ENCODE data around the gene PRSS57.
"Not testable (repeated sequence)": the region's sequence is repeated elsewhere in the genome, so short reads cannot be mapped to it uniquely, and the experiment has no call there.

Gene PRSS57

GRCh38 chr19:722553-723101 is 27.4 kb upstream of the PRSS57 start:
- no peak for FAIRE-seq

- no peak for FAIRE-seq
Observed at GRCh38 chr19:720345-721160, 25.3 kb upstream of the PRSS57 start.

GRCh38 chr19:719636-720344 is 24.5 kb upstream of the PRSS57 start:
- FAIRE-seq, result no peak

- no peak for FAIRE-seq
Observed at GRCh38 chr19:718991-719512, 23.8 kb upstream of the PRSS57 start.

- no peak for FAIRE-seq
Observed at GRCh38 chr19:718251-718951, 23.1 kb upstream of the PRSS57 start.

- FAIRE-seq, result no peak
Observed at GRCh38 chr19:715347-715746, 20.1 kb upstream of the PRSS57 start.

- FAIRE-seq, result no peak
Observed at GRCh38 chr19:711254-711653, 16.0 kb upstream of the PRSS57 start.

GRCh38 chr19:710767-711166 is 15.5 kb upstream of the PRSS57 start:
- no peak for FAIRE-seq

- no peak for FAIRE-seq
Observed at GRCh38 chr19:709965-710571, 14.8 kb upstream of the PRSS57 start.

GRCh38 chr19:709196-709964 is 14.1 kb upstream of the PRSS57 start:
- FAIRE-seq, result no peak

- FAIRE-seq, result no peak
Observed at GRCh38 chr19:708154-709143, 13.2 kb upstream of the PRSS57 start, which contains the start of gene PALM. TSS of gene PALM (plus strand) at chr19:708935. CDS start at chr19:709147, 212 bp downstream.

GRCh38 chr19:704447-704741 is 9.1 kb upstream of the PRSS57 start:
- no peak for FAIRE-seq

GRCh38 chr19:703651-704446 is 8.6 kb upstream of the PRSS57 start:
- no peak for FAIRE-seq

GRCh38 chr19:703329-703650 is 8.0 kb upstream of the PRSS57 start:
- FAIRE-seq, result no peak

GRCh38 chr19:702847-703246 is 7.6 kb upstream of the PRSS57 start:
- not testable (repeated sequence) for FAIRE-seq

- FAIRE-seq, result not testable (repeated sequence)
Observed at GRCh38 chr19:699885-700284, 4.6 kb upstream of the PRSS57 start.

- not testable (repeated sequence) for FAIRE-seq
Observed at GRCh38 chr19:698529-698928, 3.3 kb upstream of the PRSS57 start.

- no peak for FAIRE-seq
Observed at GRCh38 chr19:694481-695351, 536 bp downstream of the PRSS57 start.

- no peak for FAIRE-seq
Observed at GRCh38 chr19:690203-690602, 5.0 kb downstream of the PRSS57 start.
